ENCODE results near the gene OAF. TPM values are rescaled to one million over a fixed set of nuclear protein-coding genes. Genes with fewer than 3 reads are reported as not detected.

The OAF gene
- total and polyA plus RNA-seq, 4 donors: 15.0 to 151 (median 82.0) TPM

GRCh38 chr11:120185706-120186455 is 25.0 kb upstream of the OAF start:
- H3K4me3 ChIP-seq (ENCODE audit: low read depth in 1 of 3, low read length in 3 of 3): no peak overlapping the region
- H3K9ac ChIP-seq (ENCODE audit: low read depth in 1 of 2, low read length in 2 of 2): peak overlapping the region in 1 of 2 donors; percentile 47
- TF ChIP-seq FOXA1 (IDR thresholded peaks at IDR 0.05): no peak
- peak; percentile 6 for TF ChIP-seq MAX (IDR thresholded peaks at IDR 0.05)
- TF ChIP-seq RAD21 (IDR thresholded peaks at IDR 0.05): no peak
- peak; percentile 46 for TF ChIP-seq TAF1 (conservative IDR thresholded peaks at IDR 0.05)
- peak overlapping the region; percentile 95 to 96 for H3K27ac ChIP-seq (ENCODE audit: low read depth in 1 of 2, low read length in 2 of 2)
- no peaks in the 10 kb centered on the region for H3K9me3 ChIP-seq (ENCODE audit: control insufficient read depth in 4 of 4, low read length in 3 of 4)
- H3K36me3 ChIP-seq (ENCODE audit: control insufficient read depth in 4 of 4, insufficient read depth in 3 of 4, low read depth in 1 of 4, low read length in 3 of 4): no peaks in the 10 kb centered on the region
- H3K4me1 ChIP-seq (ENCODE audit: control insufficient read depth in 4 of 4, insufficient read depth in 4 of 4, low read length in 3 of 4): peaks cover 18 to 88% (median 73%) of the 10 kb centered on the region in 4 donors
- no peak for DNase-seq (ENCODE audit: low spot score)
- 41% methylated on average over 3 of the region's 3 CpGs for WGBS
- no peaks in the 10 kb centered on the region for H3K27me3 ChIP-seq (ENCODE audit: control insufficient read depth in 4 of 4, insufficient read depth in 4 of 4, low read length in 3 of 4)

GRCh38 chr11:120186456-120186773 is 24.4 kb upstream of the OAF start:
- no peak for TF ChIP-seq CTCF (IDR thresholded peaks at IDR 0.05; ENCODE audit: low read depth, low read length, missing input control)
- no peaks in the 10 kb centered on the region for H3K36me3 ChIP-seq (ENCODE audit: control insufficient read depth in 4 of 4, insufficient read depth in 3 of 4, low read depth in 1 of 4, low read length in 3 of 4)
- H3K9me3 ChIP-seq (ENCODE audit: control insufficient read depth in 4 of 4, low read length in 3 of 4): no peaks in the 10 kb centered on the region
- peaks cover 18 to 87% (median 73%) of the 10 kb centered on the region in 4 donors for H3K4me1 ChIP-seq (ENCODE audit: control insufficient read depth in 4 of 4, insufficient read depth in 4 of 4, low read length in 3 of 4)
- H3K4me3 ChIP-seq (ENCODE audit: low read depth in 1 of 3, low read length in 3 of 3): no peak overlapping the region
- no peaks in the 10 kb centered on the region for H3K27me3 ChIP-seq (ENCODE audit: control insufficient read depth in 4 of 4, insufficient read depth in 4 of 4, low read length in 3 of 4)
- no peak for DNase-seq (ENCODE audit: low spot score)
- H3K27ac ChIP-seq (ENCODE audit: low read depth in 1 of 2, low read length in 2 of 2): peak overlapping the region; percentile 95 to 96
- peak overlapping the region in 1 of 2 donors; percentile 47 for H3K9ac ChIP-seq (ENCODE audit: low read depth in 1 of 2, low read length in 2 of 2)

- Histone ChIP-seq H3K9me3 (ENCODE audit: control insufficient read depth in 4 of 4, low read length in 3 of 4) (no peaks in the 10 kb centered on the region), H3K4me1 (ENCODE audit: control insufficient read depth in 4 of 4, insufficient read depth in 4 of 4, low read length in 3 of 4) (peaks cover 18 to 84% (median 72%) of the 10 kb centered on the region in 4 donors), H3K27ac (ENCODE audit: low read depth in 1 of 2, low read length in 2 of 2) (peak overlapping the region; percentile 95 to 96), H3K9ac (ENCODE audit: low read depth in 1 of 2, low read length in 2 of 2) (peak overlapping the region; percentile 36 to 87), H3K36me3 (ENCODE audit: control insufficient read depth in 4 of 4, insufficient read depth in 3 of 4, low read depth in 1 of 4, low read length in 3 of 4) (no peaks in the 10 kb centered on the region), H3K4me3 (ENCODE audit: low read depth in 1 of 3, low read length in 3 of 3) (no peak overlapping the region), H3K27me3 (ENCODE audit: control insufficient read depth in 4 of 4, insufficient read depth in 4 of 4, low read length in 3 of 4) (no peaks in the 10 kb centered on the region)
- DNase-seq (ENCODE audit: low spot score): no peak
- WGBS: 24% methylated on average over 17 of the region's 17 CpGs
- TF ChIP-seq HNF4G (IDR thresholded peaks at IDR 0.05) (no peak), JUND (IDR thresholded peaks at IDR 0.05) (peak in 1 of 2 donors; percentile 12), SP1 (IDR thresholded peaks at IDR 0.05) (peak; percentile 22), RXRA (IDR thresholded peaks at IDR 0.05) (peak; percentile 78 to 79), FOXA1 (IDR thresholded peaks at IDR 0.05) (no peak), EGR1 (IDR thresholded peaks at IDR 0.05; ENCODE audit: low read depth in 2 of 2) (peak in 1 of 2 donors; percentile 27), GABPA (IDR thresholded peaks at IDR 0.05 in 1 of 2, conservative IDR thresholded peaks at IDR 0.05 in 1 of 2) (no peak), ZBTB33 (IDR thresholded peaks at IDR 0.05) (peak; percentile 21), REST (IDR thresholded peaks at IDR 0.05) (no peak), YY1 (IDR thresholded peaks at IDR 0.05) (peak; percentile 39), MAX (IDR thresholded peaks at IDR 0.05) (peak; percentile 95), CTCF (IDR thresholded peaks at IDR 0.05; ENCODE audit: low read depth, low read length, missing input control) (no peak)
Observed at GRCh38 chr11:120186774-120187591, 23.8 kb upstream of the OAF start.
